Measurements from ENCODE around the gene ZDHHC9.

ZDHHC9 gene

GRCh38 chrX:129769467-129770154 lies 74.1 kb downstream of the ZDHHC9 start:
- TF ChIP-seq GATA2 (IDR thresholded peaks at IDR 0.05; ENCODE audit: low read depth, low read length) (no peak), GATA3 (IDR thresholded peaks at IDR 0.05; ENCODE audit: low read depth, low read length) (no peak)

- no peak for TF ChIP-seq GATA2 (IDR thresholded peaks at IDR 0.05; ENCODE audit: low read depth, low read length)
- TF ChIP-seq GATA3 (IDR thresholded peaks at IDR 0.05; ENCODE audit: low read depth, low read length): no peak
Measured at GRCh38 chrX:129768586-129769466, 74.9 kb downstream of the ZDHHC9 start.

- TF ChIP-seq GATA3 (IDR thresholded peaks at IDR 0.05; ENCODE audit: low read depth, low read length): no peak
- no peak for TF ChIP-seq GATA2 (IDR thresholded peaks at IDR 0.05; ENCODE audit: low read depth, low read length)
Measured at GRCh38 chrX:129768186-129768585, 75.5 kb downstream of the ZDHHC9 start.

GRCh38 chrX:129763666-129764065 lies 80.0 kb downstream of the ZDHHC9 start:
- no peak for TF ChIP-seq GATA2 (IDR thresholded peaks at IDR 0.05; ENCODE audit: low read depth, low read length)
- no peak for TF ChIP-seq GATA3 (IDR thresholded peaks at IDR 0.05; ENCODE audit: low read depth, low read length)

- TF ChIP-seq GATA3 (IDR thresholded peaks at IDR 0.05; ENCODE audit: low read depth, low read length) (no peak), GATA2 (IDR thresholded peaks at IDR 0.05; ENCODE audit: low read depth, low read length) (no peak)
Measured at GRCh38 chrX:129762448-129762847, 81.2 kb downstream of the ZDHHC9 start.

- TF ChIP-seq GATA3 (IDR thresholded peaks at IDR 0.05; ENCODE audit: low read depth, low read length) (no peak), GATA2 (IDR thresholded peaks at IDR 0.05; ENCODE audit: low read depth, low read length) (no peak)
Measured at GRCh38 chrX:129761596-129761995, 82.1 kb downstream of the ZDHHC9 start.

GRCh38 chrX:129760981-129761380 lies 82.7 kb downstream of the ZDHHC9 start:
- TF ChIP-seq GATA3 (IDR thresholded peaks at IDR 0.05; ENCODE audit: low read depth, low read length) (no peak), GATA2 (IDR thresholded peaks at IDR 0.05; ENCODE audit: low read depth, low read length) (no peak)

GRCh38 chrX:129760155-129760554 lies 83.5 kb downstream of the ZDHHC9 start:
- no peak for TF ChIP-seq GATA2 (IDR thresholded peaks at IDR 0.05; ENCODE audit: low read depth, low read length)

- TF ChIP-seq GATA3 (IDR thresholded peaks at IDR 0.05; ENCODE audit: low read depth, low read length): no peak
- TF ChIP-seq GATA2 (IDR thresholded peaks at IDR 0.05; ENCODE audit: low read depth, low read length): no peak
Measured at GRCh38 chrX:129759576-129760061, 84.1 kb downstream of the ZDHHC9 start.

- TF ChIP-seq GATA2 (IDR thresholded peaks at IDR 0.05; ENCODE audit: low read depth, low read length) (no peak), GATA3 (IDR thresholded peaks at IDR 0.05; ENCODE audit: low read depth, low read length) (no peak)
Measured at GRCh38 chrX:129755779-129756650, 87.7 kb downstream of the ZDHHC9 start.

GRCh38 chrX:129754056-129755024 lies 89.3 kb downstream of the ZDHHC9 start:
- no peak for TF ChIP-seq GATA3 (IDR thresholded peaks at IDR 0.05; ENCODE audit: low read depth, low read length)
- TF ChIP-seq GATA2 (IDR thresholded peaks at IDR 0.05; ENCODE audit: low read depth, low read length): peak; percentile 34; the same call in 1 of the 2 replicates
